Measurements from ENCODE around the gene AMOT. TPM values are rescaled to one million over a fixed set of nuclear protein-coding genes. Genes with fewer than 3 reads are reported as not detected.
"Not testable (repeated sequence)": the region's sequence is repeated elsewhere in the genome, so short reads cannot be mapped to it uniquely, and the experiment has no call there.

The AMOT gene
- polyA plus RNA-seq (2013, experiment 1 of 2; ENCODE audit: insufficient read length): 5.5 TPM
- polyA plus RNA-seq (2013, experiment 2 of 2; ENCODE audit: insufficient read length): 5.5 TPM

DNA sequence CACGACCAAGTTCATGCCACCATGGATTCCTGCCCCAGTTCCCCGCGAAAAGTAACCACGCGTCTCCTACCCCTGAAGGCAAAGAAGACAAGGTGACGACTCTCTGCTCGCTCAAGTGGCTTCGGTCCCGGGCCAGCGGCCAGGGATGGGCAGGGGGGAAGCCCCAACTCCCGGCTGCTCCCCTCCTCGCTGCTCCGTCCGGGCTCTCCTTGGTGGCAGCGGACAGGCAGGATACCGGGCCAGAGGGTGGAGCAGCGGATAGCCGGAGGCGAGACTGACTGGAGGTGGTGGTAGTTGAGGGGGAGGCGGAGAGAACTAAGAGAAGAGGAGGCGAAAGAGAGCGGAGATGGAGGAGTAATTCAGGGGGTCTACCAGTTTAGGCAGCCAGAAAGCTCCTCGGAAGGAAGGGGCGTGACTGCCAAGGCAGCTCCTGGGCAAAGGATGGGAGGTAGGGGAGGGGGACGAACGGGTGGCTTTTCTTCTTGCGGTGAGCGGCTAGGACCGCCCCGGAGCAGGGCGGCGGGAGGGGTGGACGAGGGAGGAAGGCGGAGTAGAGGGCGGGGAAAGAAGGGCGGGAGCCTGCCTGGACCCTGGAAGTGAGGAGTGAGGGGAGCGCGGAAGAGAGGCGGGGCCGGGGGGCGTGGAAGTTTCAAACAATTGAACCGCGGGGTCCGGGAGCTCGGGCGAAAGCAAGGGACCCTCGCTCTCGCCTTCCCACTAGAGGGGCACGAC is at the start of gene AMOT:
TSS of gene AMOT (minus strand) at position 450 of the 732 bp plus-strand sequence. CDS start 17,705 bp downstream, outside the sequence.
- DNase-seq: peak; percentile 65

- DNase-seq: no peak
These were observed 48.8 kb upstream of the AMOT start for GRCh38 chrX:112889400-112889799.

GRCh38 chrX:112888916-112889315 is 48.3 kb upstream of the AMOT start:
- DNase-seq: no peak

DNA sequence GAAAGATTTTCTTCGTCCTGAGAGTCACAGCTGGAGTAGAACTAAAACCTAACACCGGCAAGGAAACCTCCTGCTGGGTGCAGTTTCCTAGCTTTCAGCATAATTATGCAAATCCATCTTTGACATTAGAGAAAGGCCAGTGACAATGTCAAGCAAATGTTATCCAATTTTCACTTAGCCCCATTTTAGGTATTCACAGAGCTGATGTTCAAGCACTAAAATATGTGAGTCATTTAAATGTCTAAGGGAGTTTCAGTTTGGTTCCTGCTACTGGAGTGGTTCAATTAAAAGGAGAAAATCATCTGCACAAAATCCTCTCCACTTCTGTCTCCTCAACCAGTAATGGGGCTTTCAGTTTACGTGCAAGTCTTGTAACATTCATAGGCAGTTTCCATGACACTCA is 37.1 kb upstream of the AMOT start:
- no peak for DNase-seq

DNA sequence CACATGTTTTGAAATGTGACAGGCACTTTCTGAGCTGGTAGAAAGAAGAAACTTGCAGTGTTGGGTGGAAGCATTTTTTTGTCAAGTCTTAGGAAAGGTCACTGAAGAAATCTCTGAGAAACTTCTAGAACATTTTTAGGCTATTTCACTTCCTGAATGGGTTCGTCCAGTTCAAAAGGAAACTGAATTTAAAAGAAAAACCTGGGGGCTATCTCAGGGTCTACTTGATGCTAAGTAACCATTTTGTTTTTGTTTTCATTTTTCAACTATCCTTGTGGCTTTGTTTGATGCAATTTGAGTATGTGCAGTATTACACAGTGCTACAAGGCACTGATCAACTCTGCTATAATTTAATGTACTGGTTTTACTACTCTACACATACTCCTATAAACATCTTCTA is 34.0 kb upstream of the AMOT start:
- DNase-seq: no peak

DNA sequence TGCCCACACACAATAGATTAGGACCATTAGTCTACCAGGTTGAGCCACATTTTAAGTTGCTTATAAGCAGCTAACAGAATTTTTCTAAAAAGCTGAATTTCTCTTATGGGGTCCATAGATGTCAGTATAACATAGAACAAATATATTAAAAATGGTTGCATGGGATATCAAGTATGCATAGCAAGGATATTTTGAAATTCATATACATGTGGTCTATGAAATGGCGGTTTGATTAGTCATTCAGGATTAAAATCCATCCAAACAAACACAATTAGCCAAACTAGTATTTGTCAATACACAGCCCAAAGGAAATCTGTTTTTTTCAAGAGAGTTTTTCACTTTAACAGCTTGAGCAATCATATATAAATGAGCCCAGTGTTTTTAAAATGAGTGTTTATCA is 33.5 kb upstream of the AMOT start:
- peak; percentile 16 for DNase-seq

GRCh38 chrX:112868586-112868985 is 28.0 kb upstream of the AMOT start:
- DNase-seq: peak; percentile 4

DNA sequence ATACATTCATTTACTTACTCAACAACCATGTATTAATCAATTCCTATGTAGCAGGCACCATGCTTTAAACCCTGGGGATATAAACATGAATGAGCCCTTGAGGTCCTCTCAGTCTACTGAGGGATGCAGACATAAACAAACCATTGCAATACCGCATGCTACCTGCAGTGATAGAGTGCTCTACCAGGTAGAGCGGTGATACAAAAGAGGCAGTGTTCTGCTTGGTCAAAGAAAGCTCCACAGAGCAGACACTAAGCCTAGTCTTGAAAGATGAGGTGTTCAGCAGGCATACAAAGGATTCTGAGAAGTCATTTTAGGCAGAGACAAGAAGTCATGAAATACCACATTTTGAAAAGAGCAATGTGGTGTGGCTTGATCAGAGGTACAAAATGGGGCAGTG is 26.9 kb upstream of the AMOT start:
- DNase-seq: no peak

- DNase-seq: no peak
These were observed 25.5 kb upstream of the AMOT start for GRCh38 chrX:112866175-112866574.

- DNase-seq: no peak
These were observed 24.9 kb upstream of the AMOT start for GRCh38 chrX:112865464-112866025.

- no peak for DNase-seq
These were observed 23.2 kb upstream of the AMOT start for GRCh38 chrX:112863850-112864249.

GRCh38 chrX:112857478-112857878 is 16.8 kb upstream of the AMOT start:
- no peak for DNase-seq

- DNase-seq: not testable (repeated sequence)
These were observed 14.3 kb upstream of the AMOT start for GRCh38 chrX:112854901-112855300.

DNA sequence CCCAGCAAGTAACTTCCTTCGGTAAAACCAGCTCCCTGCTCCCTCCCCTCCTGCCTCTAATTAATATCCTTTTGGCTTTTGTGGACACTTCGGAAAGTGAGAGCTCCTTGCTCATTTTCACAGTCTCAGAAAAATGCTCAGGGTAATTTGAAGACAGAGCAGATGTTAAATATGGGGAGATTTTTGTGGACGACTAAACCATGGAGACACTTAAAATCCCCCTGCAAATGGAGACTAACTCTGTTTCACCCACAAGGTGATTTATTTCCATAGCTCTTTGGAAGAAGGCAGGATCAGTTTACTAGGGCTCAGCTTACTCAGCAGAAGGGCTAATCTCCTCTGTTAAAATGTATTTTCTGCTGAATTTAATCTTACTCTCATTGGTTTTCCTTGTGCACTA is 12.2 kb upstream of the AMOT start:
- DNase-seq: no peak

GRCh38 chrX:112851806-112852205 is 11.2 kb upstream of the AMOT start:
- no peak for DNase-seq

- DNase-seq: no peak
These were observed 10.6 kb upstream of the AMOT start for GRCh38 chrX:112851161-112851779.

DNA sequence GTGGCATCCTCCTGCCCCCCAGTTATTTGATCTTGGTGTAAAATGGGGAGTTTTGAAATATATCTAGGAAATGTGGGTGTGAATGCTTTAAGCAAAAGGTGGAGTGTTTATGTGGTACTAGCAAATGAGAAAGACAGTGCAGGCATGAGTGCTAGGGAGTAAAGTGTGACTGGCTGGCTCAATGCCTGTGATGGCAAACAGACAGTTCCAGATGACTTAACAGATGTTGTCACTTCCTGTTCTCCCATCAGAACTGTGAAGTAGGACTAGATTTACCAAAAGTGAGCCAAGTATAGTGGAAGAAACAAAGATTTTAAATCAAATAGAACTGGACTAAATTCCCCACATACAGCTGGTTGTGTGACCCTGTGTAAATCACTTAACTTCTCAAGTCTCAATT is 8.4 kb upstream of the AMOT start:
- DNase-seq: no peak

- no peak for DNase-seq
These were observed 6.2 kb upstream of the AMOT start for GRCh38 chrX:112846782-112847181.

- peak; percentile 9 for DNase-seq
These were observed 5.6 kb upstream of the AMOT start for GRCh38 chrX:112846187-112846586.

DNA sequence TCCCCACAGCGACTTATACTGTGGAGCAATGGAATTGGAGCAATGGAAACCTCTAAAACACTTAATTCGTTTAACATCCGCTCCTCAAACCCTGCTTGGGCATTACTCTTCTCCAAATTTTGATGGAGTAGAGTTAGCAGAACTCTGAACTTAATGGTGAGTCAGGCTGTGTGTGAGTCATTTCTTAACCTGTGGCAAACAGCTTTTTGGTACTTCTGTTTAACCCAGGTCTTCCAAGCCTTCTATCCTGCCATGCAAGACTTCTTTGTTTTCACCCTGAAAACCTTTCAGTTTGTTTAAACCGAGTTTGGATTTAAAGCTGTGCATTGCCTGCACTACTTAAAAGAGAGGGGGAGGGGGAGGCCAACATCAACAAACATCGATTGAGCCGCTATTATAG is 3.6 kb upstream of the AMOT start:
- no peak for DNase-seq

DNA sequence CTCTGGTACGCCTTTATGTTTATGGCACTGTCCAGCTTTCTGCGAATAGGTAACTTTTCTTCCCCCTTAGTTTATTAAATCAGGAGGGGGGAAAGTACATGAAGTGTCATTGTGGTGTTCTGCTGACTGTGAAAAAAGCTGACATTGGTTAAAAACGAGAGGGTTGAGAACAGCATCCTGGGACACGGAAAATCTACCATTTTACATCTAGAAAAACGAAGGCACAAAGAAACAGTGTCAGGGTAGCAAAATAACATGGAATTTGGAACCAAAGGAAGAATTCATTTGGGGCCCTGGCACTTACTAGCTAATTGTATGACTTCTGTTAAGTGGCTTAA is 1.2 kb upstream of the AMOT start:
- DNase-seq: no peak

DNA sequence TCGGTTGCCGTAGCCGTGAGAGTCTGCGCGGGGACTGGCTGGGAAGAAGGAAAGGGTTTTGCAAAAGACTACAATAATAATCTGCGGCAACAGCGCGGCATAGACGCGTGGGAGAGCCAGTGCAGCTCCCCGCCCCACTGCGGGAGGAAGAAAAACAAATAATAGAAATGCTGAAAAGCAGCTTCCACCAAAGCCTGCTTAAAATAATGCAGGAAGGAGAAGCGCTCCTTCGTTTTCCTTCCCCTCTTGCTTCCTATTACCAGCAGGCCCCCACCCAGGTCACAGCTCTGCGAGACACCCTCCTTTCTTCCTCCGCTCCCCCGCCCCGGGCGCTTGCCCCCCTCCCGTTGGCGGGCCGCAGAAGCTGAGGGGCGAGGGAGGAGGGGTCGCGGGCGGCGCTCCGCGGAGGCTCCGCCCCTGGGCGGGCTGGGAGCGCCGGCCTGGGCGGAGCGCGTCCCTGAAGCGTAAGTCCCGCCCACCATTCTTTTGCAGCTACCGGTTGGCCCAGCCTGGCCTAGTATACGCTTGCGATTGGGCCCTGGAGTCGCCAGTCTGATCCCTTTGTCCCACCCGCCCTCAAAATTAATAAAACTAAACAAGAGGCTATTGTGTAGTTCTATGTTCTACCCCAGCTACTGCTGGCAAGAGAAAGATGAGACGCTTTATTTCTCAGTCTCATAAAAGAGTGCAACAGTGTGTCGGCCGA is 636 bp upstream of the AMOT start:
- DNase-seq: peak; percentile 85

- no peak for DNase-seq
These were observed 775 bp downstream of the AMOT start for GRCh38 chrX:112839856-112840255.

All from fibroblast of skin of scalp (primary cell).